PC-3 (cell line): ENCODE results near the gene ADM2. TPM values are rescaled to one million over a fixed set of nuclear protein-coding genes. Genes with fewer than 3 reads are reported as not detected.

Source experiments
- ATAC-seq: fragments of 200-7000 bp; cut with Tn5 transposase; 2 replicates; pipeline ENCODE4 v1.9.1; 2020; ENCODE audit warnings: mild to moderate bottlenecking, moderate library complexity
- BruUV-seq: library from RNA; stranded (reverse); fragments of 400-500 nt; replicated peaks from 2 replicates; lab custom pipeline; 2021; lab: Mats Ljungman, UMichigan
- CTCF ChIA-PET: fragments of 300-600 bp; sonication (Branson Sonifier 250); formaldehyde crosslinking; loops from one replicate; lab custom pipeline; 2022; ENCODE audit warnings: antibody characterized with exemption; lab: Charles Lee
- POLR2A ChIA-PET: fragments of 300-600 bp; sonication (Branson Sonifier 250); formaldehyde crosslinking; loops from one replicate; lab custom pipeline; 2022; ENCODE audit warnings: antibody characterized with exemption; ENCODE audit not compliant: unreplicated experiment; lab: Charles Lee
- DNase-seq: peaks from one replicate; pipeline ENCODE4 v3.0.0-alpha.2; 2015
- H2AFZ ChIP-seq: fragments of 300-600 bp; sonication (generic); 2 replicates; pipeline ENCODE4 v1.6.0; 2016; ENCODE audit warnings: antibody characterized with exemption, low read length
- H3F3A ChIP-seq: fragments of 300-600 bp; sonication (generic); one replicate; pipeline ENCODE4 v1.6.0; 2017; ENCODE audit warnings: antibody characterized with exemption, low read length, control low read depth, mild to moderate bottlenecking; ENCODE audit not compliant: unreplicated experiment
- H3K27ac ChIP-seq: fragments of 300-600 bp; sonication (generic); 2 replicates; pipeline ENCODE4 v1.5.1; 2016; ENCODE audit warnings: mild to moderate bottlenecking, low read length
- H3K27me3 ChIP-seq: fragments of 300-600 bp; sonication (generic); 2 replicates; pipeline ENCODE4 v1.6.1; 2016; ENCODE audit warnings: low read length, mixed read lengths
- H3K36me3 ChIP-seq: fragments of 300-600 bp; sonication (generic); 2 replicates; pipeline ENCODE4 v1.6.1; 2016; ENCODE audit warnings: low read depth, mixed run types, low read length, mixed read lengths
- H3K4me1 ChIP-seq: fragments of 300-600 bp; sonication (generic); 2 replicates; pipeline ENCODE4 v1.5.1; 2016; ENCODE audit warnings: low read length; ENCODE audit not compliant: insufficient read depth
- H3K4me2 ChIP-seq: fragments of 300-600 bp; sonication (generic); 2 replicates; pipeline ENCODE4 v1.6.0; 2016; ENCODE audit warnings: low read length
- H3K4me3 ChIP-seq: fragments of 300-600 bp; sonication (generic); 2 replicates; pipeline ENCODE4 v1.5.1; 2016; ENCODE audit warnings: mild to moderate bottlenecking, low read length, mixed read lengths
- H3K79me2 ChIP-seq: fragments of 300-600 bp; sonication (generic); 2 replicates; pipeline ENCODE4 v1.6.1; 2017; ENCODE audit warnings: low read length, mixed read lengths
- H3K9ac ChIP-seq: fragments of 300-600 bp; sonication (generic); 2 replicates; pipeline ENCODE4 v1.6.0; 2016; ENCODE audit warnings: mild to moderate bottlenecking, low read length
- H3K9me2 ChIP-seq: fragments of 300-600 bp; sonication (generic); replicated peaks from 2 replicates; pipeline ENCODE4 v1.6.1; 2016; ENCODE audit warnings: mixed run types, low read length, mixed read lengths
- H3K9me3 ChIP-seq: fragments of 300-600 bp; sonication (generic); 2 replicates; pipeline ENCODE4 v1.6.1; 2016; ENCODE audit warnings: low read length, mixed read lengths
- H4K20me1 ChIP-seq: fragments of 300-600 bp; sonication (generic); 2 replicates; pipeline ENCODE4 v1.6.1; 2016; ENCODE audit warnings: low read length, mixed read lengths
- EZH2 ChIP-seq: fragments of 300-600 bp; sonication (generic); IDR thresholded peaks from one replicate; pipeline ENCODE4 v1.6.1; 2017; ENCODE audit warnings: antibody characterized with exemption, mild to moderate bottlenecking, low read length; ENCODE audit not compliant: unreplicated experiment
- EZH2phosphoT487 ChIP-seq: fragments of 300-600 bp; sonication (generic); IDR thresholded peaks from 2 replicates; pipeline ENCODE4 v1.6.1; 2018; ENCODE audit warnings: mild to moderate bottlenecking, antibody characterized with exemption, low read length, borderline replicate concordance
- intact Hi-C: fragments of 100-400 bp; cut with micrococcal nuclease; formaldehyde crosslinking; loops from 2 replicates; pipeline ENCODE4 v1.9.0; 2023
- total RNA-seq: library from RNA; depleted of rRNA; stranded (reverse); fragments of >200 nt; gene quantifications from 2 replicates; pipeline ENCODE4 v1.2.3, GENCODE V29; 2014
- TF ChIP-seq, protein P1 (sequence below): fragments of 300-600 bp; sonication (generic); conservative IDR thresholded peaks from 2 replicates; pipeline ENCODE4 v1.5.1; 2017; ENCODE audit warnings: antibody characterized with exemption, low read depth, mild to moderate bottlenecking, low read length

The ADM2 gene
- total RNA-seq, 1 experiment from 2014 or later = 1.8 TPM

GRCh38 chr22:50488886-50489285 is 7.5 kb downstream of the ADM2 start:
- no TSS peak for BruUV-seq
- DNase-seq (no peak), ATAC-seq (no peak)
- Histone ChIP-seq H3K27me3 (no peaks in the 10 kb centered on the region), H3K4me2 (no peak overlapping the region), H3K4me1 (no peaks in the 10 kb centered on the region), H3F3A (no peaks in the 10 kb centered on the region), H3K27ac (no peak overlapping the region), H3K9me2 (no peaks in the 10 kb centered on the region), H3K79me2 (no peaks in the 10 kb centered on the region), H3K36me3 (no peaks in the 10 kb centered on the region), H4K20me1 (no peaks in the 10 kb centered on the region), H3K4me3 (no peak overlapping the region), H3K9ac (no peak overlapping the region), H3K9me3 (no peaks in the 10 kb centered on the region), H2AFZ (no peak overlapping the region)
- ChIA-PET POLR2A (no interaction called here), CTCF (no interaction called here)
- intact Hi-C loops = no loop called here
- TF ChIP-seq EZH2phosphoT487 (no peak), EZH2 (no peak)
- TF ChIP-seq, protein P1, sequence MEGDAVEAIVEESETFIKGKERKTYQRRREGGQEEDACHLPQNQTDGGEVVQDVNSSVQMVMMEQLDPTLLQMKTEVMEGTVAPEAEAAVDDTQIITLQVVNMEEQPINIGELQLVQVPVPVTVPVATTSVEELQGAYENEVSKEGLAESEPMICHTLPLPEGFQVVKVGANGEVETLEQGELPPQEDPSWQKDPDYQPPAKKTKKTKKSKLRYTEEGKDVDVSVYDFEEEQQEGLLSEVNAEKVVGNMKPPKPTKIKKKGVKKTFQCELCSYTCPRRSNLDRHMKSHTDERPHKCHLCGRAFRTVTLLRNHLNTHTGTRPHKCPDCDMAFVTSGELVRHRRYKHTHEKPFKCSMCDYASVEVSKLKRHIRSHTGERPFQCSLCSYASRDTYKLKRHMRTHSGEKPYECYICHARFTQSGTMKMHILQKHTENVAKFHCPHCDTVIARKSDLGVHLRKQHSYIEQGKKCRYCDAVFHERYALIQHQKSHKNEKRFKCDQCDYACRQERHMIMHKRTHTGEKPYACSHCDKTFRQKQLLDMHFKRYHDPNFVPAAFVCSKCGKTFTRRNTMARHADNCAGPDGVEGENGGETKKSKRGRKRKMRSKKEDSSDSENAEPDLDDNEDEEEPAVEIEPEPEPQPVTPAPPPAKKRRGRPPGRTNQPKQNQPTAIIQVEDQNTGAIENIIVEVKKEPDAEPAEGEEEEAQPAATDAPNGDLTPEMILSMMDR = no peak

DNA sequence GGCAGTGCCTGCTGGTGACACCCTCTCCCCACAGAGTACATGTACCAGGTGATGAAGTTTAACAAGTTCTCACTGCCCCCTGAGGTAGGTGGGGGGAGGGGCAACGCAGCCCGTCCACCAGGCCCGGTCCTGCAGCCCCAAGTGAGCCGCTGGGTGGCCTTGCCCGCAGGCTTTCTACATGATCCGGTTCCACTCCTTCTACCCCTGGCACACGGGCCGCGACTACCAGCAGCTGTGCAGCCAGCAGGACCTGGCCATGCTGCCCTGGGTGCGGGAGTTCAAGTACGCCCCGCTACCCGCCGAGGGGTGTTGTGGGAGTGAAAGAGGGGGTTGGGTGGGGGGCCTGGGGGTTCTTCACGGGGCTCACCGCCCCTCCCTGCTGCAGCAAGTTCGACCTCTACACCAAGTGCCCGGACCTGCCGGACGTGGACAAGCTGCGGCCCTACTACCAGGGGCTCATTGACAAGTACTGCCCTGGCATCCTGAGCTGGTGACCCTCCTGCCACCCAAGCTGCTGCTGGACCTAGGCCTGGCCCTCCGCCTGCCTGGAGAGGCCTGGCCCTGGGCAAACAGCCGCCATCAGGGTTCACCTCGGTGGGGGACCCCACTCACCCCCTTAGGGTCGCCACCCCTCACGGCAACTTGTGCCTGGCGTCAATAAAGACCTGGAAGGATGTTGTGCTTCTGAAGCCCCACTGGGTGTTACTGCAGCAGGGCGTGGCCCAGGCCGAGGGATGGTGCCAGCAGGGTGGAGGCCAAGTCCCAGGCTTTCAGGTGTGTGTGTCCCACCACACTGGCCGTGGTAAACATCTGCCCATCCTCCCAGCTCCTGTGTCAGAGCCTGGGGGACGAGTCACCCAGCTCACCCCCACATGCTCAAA is 8.3 kb downstream of the ADM2 start:
- CTCF ChIA-PET = no interaction called here
- H3K9me2 ChIP-seq = no peaks in the 10 kb centered on the region
- BruUV-seq = no TSS peak
- no peaks in the 10 kb centered on the region for H3K79me2 ChIP-seq
- no peak for DNase-seq
- H3K4me3 ChIP-seq = no peak overlapping the region
- ATAC-seq = no peak
- intact Hi-C loops = no loop called here
- no peaks in the 10 kb centered on the region for H3K36me3 ChIP-seq
- TF ChIP-seq EZH2 (no peak), EZH2phosphoT487 (no peak)
- TF ChIP-seq, protein P1 = no peak
- no peaks in the 10 kb centered on the region for H3F3A ChIP-seq
- no peaks in the 10 kb centered on the region for H3K9me3 ChIP-seq
- no peak overlapping the region for H3K9ac ChIP-seq
- POLR2A ChIA-PET = no interaction called here
- H3K27ac ChIP-seq = no peak overlapping the region
- no peaks in the 10 kb centered on the region for H3K4me1 ChIP-seq
- H3K4me2 ChIP-seq = no peak overlapping the region
- no peaks in the 10 kb centered on the region for H3K27me3 ChIP-seq
- no peak overlapping the region for H2AFZ ChIP-seq
- no peaks in the 10 kb centered on the region for H4K20me1 ChIP-seq

DNA sequence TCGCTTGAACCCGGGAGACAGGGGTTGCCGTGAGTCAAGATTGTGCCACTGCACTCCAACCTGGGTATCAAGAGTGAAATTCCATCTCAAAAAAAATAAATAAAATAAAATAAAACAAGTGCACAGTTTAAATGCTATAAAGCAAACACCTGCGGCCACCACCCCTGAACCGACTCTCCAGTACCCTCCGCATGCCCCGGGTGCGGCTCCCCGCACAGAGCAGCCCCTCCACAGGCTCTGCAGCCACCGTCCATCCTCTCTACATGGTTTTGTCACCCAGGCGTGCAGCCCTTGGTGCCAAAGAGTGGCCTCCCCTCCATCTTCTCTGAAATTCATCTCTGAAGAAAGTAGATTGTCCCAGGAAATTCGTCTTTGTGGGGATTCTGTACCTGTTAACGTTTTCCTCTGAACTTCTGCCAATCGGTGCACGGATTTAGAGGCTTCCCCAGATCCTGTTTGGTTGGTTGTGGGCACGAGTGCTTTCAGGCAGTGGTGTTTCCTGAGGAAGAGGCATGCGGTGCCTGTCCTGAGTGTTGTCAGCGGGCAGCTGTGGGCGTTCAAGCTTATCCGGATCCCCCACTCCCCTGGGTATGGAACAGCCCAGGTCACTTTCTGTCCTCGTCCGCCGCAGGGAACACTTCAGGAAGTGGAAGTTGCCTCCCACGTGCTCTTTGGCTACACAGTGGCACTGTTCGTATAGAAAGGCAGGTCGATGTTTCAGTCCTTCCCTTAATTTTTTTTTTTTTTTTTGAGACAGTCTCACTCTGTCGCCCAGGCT is 9.4 kb downstream of the ADM2 start:
- POLR2A ChIA-PET = no interaction called here
- Histone ChIP-seq H4K20me1 (no peaks in the 10 kb centered on the region), H3K4me1 (no peaks in the 10 kb centered on the region), H2AFZ (no peak overlapping the region), H3K9me3 (no peaks in the 10 kb centered on the region), H3K27me3 (no peaks in the 10 kb centered on the region), H3K4me2 (no peak overlapping the region), H3K4me3 (no peak overlapping the region), H3F3A (no peaks in the 10 kb centered on the region), H3K27ac (no peak overlapping the region), H3K79me2 (no peaks in the 10 kb centered on the region), H3K9ac (no peak overlapping the region), H3K36me3 (no peaks in the 10 kb centered on the region), H3K9me2 (no peaks in the 10 kb centered on the region)
- DNase-seq (no peak), ATAC-seq (no peak)
- CTCF ChIA-PET = no interaction called here
- intact Hi-C loops = no loop called here
- BruUV-seq = no TSS peak
- TF ChIP-seq EZH2 (no peak), EZH2phosphoT487 (no peak)
- TF ChIP-seq, protein P1 = no peak
